ENCODE data around the gene NTM. TPM values are rescaled to one million over a fixed set of nuclear protein-coding genes. Genes with fewer than 3 reads are reported as not detected.

The NTM gene
- total RNA-seq, 4 donors from 2014 or later: 0.21 to 3.2 (median 0.84) TPM

DNA sequence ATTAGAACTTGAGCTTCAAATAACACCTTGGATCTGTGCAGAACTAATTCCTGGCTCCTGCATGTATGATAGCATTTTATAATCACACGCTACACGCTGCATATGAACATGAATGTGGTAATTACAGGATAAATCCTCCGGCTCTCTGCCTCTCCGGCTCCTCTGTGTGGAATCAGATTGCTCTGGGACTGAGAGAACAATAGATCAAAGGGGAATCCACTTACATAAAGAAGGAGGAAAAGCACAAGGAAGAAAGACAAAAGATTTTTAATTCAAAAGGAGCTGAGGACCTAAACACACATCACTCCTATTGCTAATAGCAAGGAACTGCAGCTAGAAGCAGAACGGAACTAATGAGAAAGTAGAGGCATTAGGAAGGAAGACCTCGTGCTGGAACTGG is 240.9 kb downstream of the NTM start:
- Histone ChIP-seq H3K27ac (no peak overlapping the region), H3K36me3 (no peaks in the 10 kb centered on the region), H3K27me3 (peaks cover 0 to 17% (median 0%) of the 10 kb centered on the region in 4 donors), H3K4me1 (no peaks in the 10 kb centered on the region), H3K9me3 (no peaks in the 10 kb centered on the region), H3K4me3 (no peak overlapping the region)
- TF ChIP-seq, protein P1, sequence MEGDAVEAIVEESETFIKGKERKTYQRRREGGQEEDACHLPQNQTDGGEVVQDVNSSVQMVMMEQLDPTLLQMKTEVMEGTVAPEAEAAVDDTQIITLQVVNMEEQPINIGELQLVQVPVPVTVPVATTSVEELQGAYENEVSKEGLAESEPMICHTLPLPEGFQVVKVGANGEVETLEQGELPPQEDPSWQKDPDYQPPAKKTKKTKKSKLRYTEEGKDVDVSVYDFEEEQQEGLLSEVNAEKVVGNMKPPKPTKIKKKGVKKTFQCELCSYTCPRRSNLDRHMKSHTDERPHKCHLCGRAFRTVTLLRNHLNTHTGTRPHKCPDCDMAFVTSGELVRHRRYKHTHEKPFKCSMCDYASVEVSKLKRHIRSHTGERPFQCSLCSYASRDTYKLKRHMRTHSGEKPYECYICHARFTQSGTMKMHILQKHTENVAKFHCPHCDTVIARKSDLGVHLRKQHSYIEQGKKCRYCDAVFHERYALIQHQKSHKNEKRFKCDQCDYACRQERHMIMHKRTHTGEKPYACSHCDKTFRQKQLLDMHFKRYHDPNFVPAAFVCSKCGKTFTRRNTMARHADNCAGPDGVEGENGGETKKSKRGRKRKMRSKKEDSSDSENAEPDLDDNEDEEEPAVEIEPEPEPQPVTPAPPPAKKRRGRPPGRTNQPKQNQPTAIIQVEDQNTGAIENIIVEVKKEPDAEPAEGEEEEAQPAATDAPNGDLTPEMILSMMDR (IDR thresholded peaks at IDR 0.05): no peak
- TF ChIP-seq POLR2A (IDR thresholded peaks at IDR 0.05): no peak
- no peak for DNase-seq
- intact Hi-C loops (cut with DNase I): no loop called here
- WGBS, 2 donors: 64% methylated on average over 6 of the region's 6 CpGs

DNA sequence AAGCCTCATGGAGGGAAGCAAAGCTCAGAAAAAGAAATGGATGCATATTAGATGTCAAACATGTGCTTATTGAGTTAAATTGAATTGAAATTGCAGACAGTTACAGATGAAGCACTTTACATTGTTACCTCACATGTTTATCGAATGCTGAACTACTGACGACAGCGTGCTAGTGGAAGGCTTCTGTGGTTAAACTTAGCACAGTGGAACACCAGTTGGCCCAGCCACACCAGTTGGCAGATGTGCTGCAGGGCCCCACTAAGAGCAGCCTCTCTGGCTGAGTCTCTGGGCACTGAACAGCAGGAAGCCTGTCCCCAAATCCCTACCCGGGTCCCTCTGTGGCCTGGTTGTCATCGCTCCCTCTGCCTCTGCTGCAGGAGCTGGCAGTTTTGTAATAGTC is 242.1 kb downstream of the NTM start:
- H3K36me3 ChIP-seq: no peaks in the 10 kb centered on the region
- H3K4me3 ChIP-seq: no peak overlapping the region
- H3K9me3 ChIP-seq: no peaks in the 10 kb centered on the region
- no peak for DNase-seq
- intact Hi-C loops (cut with DNase I): no loop called here
- no peaks in the 10 kb centered on the region for H3K4me1 ChIP-seq
- 62 to 82% methylated on average over 4 to 5 of the region's 5 CpGs for WGBS, 2 donors
- TF ChIP-seq, protein P1 (IDR thresholded peaks at IDR 0.05): no peak
- TF ChIP-seq POLR2A (IDR thresholded peaks at IDR 0.05): no peak
- no peak overlapping the region for H3K27ac ChIP-seq
- peaks cover 0 to 17% (median 0%) of the 10 kb centered on the region in 4 donors for H3K27me3 ChIP-seq

DNA sequence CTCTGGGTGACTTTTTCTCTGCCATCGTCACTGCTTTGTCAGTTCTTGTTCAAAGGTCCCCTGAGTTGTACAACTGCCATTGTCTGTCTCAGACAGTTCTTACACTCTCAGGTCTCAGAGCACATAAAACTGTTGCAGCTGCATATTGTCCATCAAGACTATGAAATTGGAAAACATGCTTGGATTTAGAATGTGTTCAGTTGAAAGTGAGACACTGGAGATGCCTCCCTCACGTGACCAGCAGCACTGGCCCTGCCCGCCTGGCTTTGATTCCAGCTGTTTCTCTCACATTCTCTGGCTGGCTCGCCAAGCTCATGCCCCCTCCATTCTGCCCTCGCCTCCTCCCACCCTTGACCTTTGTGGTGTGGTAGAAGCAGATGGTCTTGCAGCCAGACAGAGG is 244.2 kb downstream of the NTM start:
- H3K27ac ChIP-seq: no peak overlapping the region
- DNase-seq: no peak
- H3K4me3 ChIP-seq: no peak overlapping the region
- intact Hi-C loops (cut with DNase I): no loop called here
- no peaks in the 10 kb centered on the region for H3K36me3 ChIP-seq
- H3K9me3 ChIP-seq: no peaks in the 10 kb centered on the region
- H3K4me1 ChIP-seq: no peaks in the 10 kb centered on the region
- no peak for TF ChIP-seq POLR2A (IDR thresholded peaks at IDR 0.05)
- TF ChIP-seq, protein P1 (IDR thresholded peaks at IDR 0.05): no peak
- peaks cover 0 to 14% (median 0%) of the 10 kb centered on the region in 4 donors for H3K27me3 ChIP-seq
- 48 to 60% methylated on average over 5 of the region's 5 CpGs for WGBS, 2 donors

DNA sequence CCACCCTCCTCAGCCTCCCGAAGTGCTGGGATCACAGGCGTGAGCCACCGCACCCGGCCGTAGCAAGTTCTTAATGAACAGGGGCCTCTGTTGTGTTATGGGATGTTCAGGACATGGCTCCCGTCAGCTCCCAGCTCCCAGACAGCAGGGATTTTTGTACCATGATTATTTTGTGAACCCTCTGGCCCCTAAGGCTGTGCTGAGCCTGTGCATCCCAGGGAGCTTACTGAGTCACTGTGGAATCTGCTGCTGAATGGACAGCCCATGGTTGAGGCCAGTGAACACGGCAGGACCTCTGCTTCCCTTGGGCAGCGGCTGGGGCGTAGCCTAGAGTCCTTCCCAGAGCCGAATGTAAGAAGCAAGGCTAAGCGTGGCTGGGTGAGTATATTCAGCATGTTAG is 245.2 kb downstream of the NTM start:
- Histone ChIP-seq H3K4me1 (no peaks in the 10 kb centered on the region), H3K9me3 (no peaks in the 10 kb centered on the region), H3K27me3 (peaks cover 0 to 5% (median 0%) of the 10 kb centered on the region in 4 donors), H3K36me3 (no peaks in the 10 kb centered on the region), H3K27ac (no peak overlapping the region), H3K4me3 (no peak overlapping the region)
- intact Hi-C loops (cut with DNase I): no loop called here
- TF ChIP-seq, protein P1 (IDR thresholded peaks at IDR 0.05): no peak
- TF ChIP-seq POLR2A (IDR thresholded peaks at IDR 0.05): no peak
- WGBS, 2 donors: 70 to 84% methylated on average over 4 to 8 of the region's 11 CpGs
- DNase-seq: no peak

DNA sequence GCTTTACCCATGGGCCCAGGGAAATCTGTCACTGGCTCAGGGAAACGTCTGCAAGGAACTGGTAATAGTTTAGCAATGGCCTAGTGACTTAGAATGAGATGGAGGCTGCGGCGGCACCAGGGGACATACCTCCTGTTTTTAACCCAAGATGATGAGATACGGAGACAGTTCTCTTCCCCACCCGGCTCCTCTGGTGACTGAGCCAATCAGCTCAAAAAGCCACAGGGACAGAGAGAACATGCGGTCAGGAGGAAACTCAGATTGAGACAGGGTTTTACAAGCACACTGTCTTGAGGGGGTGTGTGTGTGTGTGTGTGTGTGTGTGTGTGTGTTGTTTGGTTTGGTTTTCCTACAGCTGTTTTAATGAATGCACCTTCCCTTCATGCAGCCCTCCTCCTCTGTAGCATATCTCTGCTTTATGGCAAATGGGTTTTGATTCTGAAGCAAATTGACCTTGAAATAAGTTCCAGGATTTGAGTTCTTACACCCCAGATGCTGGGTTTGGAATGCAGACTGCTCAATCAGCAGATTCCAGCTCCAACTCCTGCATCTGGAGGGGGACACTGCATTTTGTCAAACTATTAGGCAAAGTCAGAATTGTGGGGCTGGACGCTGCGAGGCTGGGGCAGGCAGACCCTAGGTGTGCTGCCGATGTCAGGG is 246.2 kb downstream of the NTM start:
- 55 to 64% methylated on average over 6 to 9 of the region's 9 CpGs for WGBS, 2 donors
- intact Hi-C loops (cut with DNase I): no loop called here
- Histone ChIP-seq H3K9me3 (no peaks in the 10 kb centered on the region), H3K36me3 (no peaks in the 10 kb centered on the region), H3K27me3 (peaks cover 0 to 4% (median 0%) of the 10 kb centered on the region in 4 donors), H3K4me1 (no peaks in the 10 kb centered on the region), H3K4me3 (no peak overlapping the region), H3K27ac (no peak overlapping the region)
- no peak for DNase-seq
- TF ChIP-seq POLR2A (IDR thresholded peaks at IDR 0.05): no peak
- TF ChIP-seq, protein P1 (IDR thresholded peaks at IDR 0.05): no peak

All from esophagus squamous epithelium (tissue), 5 donors.